ENCODE results near the gene ZGRF1.
"Not testable (repeated sequence)": the region's sequence is repeated elsewhere in the genome, so short reads cannot be mapped to it uniquely, and the experiment has no call there.

Gene ZGRF1, protein sequence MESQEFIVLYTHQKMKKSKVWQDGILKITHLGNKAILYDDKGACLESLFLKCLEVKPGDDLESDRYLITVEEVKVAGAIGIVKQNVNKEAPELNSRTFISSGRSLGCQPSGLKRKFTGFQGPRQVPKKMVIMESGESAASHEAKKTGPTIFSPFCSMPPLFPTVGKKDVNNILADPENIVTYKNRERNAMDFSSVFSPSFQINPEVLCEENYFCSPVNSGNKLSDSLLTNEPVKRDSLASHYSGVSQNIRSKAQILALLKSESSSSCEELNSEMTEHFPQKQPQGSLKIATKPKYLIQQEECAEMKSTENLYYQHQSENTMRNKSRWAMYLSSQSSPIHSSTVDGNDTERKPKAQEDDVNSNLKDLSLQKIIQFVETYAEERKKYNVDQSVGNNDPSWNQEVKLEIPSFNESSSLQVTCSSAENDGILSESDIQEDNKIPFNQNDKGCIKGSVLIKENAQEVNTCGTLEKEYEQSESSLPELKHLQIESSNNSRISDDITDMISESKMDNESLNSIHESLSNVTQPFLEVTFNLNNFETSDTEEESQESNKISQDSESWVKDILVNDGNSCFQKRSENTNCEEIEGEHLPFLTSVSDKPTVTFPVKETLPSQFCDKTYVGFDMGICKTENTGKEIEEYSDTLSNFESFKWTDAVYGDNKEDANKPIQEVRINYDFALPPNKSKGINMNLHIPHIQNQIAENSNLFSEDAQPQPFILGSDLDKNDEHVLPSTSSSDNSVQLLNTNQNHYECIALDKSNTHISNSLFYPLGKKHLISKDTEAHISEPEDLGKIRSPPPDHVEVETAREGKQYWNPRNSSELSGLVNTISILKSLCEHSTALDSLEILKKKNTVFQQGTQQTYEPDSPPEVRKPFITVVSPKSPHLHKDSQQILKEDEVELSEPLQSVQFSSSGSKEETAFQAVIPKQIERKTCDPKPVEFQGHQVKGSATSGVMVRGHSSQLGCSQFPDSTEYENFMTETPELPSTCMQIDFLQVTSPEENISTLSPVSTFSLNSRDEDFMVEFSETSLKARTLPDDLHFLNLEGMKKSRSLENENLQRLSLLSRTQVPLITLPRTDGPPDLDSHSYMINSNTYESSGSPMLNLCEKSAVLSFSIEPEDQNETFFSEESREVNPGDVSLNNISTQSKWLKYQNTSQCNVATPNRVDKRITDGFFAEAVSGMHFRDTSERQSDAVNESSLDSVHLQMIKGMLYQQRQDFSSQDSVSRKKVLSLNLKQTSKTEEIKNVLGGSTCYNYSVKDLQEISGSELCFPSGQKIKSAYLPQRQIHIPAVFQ (N-terminal part only)

DNA sequence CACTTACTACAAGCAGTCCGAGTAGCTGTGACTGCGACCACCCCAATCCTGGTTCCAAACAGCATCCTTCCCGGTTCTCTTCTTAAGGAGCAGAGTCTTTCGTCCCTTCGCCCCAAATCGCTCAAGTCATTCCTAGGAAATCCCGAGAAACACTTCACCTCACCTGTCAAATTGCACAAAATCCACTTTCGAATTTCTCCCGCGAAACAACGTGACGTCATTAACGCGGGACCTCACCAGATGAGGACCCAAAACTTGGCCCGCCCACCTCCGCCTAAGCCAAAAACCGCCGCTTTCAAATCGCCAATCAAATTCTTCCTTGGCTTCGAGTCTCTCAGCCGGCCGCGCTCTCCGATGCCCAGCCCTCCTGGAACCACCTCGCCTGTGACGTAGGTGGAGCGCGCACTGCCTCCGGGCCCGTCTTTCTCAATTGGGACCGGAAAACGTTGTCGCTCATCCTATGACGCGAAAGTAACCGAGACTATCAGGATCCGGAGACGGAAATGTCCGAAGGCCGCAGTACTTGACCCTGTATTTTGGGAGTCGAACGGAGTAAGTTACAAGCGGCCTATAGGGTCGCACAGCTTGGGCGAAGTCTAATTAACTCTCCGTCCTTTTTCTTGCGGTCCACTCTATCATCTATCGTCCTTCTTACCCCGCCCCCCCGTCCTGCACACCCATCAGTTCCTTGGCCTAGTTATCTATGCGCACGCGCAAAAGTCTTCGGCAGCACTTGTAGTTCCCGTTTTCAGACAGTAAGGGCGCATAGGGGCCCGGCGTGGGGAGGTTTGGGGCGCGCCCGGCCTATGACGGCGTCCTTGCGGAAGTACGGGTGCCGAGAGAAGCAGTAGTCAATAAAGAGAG lies at the start of gene ZGRF1, which contains the start of gene LARP7:
ZGRF1 (minus strand) TSS at position 222 of the 864 bp plus-strand sequence. CDS start 3,733 bp downstream, outside the sequence.
LARP7 (plus strand) TSS at position 456 of the 864 bp plus-strand sequence. CDS start 7,527 bp downstream, outside the sequence.
- peak; percentile 95 for DNase-seq (ENCODE audit: low spot score)

DNA sequence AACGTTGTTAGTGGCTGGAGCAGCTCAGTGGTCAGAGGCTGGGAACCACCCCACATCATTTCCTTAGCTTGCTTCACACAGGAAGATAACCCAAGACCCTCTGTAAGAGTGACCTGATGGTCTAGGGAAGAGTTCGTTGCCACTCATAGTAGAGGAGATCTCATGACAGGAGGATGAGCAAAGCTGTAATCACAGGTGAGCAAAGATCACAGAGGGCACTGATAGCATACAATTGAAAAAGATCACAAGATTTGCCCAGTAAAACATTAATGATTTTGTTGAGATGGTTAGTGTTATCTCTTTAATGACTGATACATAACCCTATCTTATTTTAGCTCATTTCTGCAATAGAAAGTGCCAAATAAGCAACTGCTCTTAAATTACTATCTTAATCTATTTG lies 44.3 kb upstream of the ZGRF1 start:
- no peak for DNase-seq (ENCODE audit: low spot score)

DNA sequence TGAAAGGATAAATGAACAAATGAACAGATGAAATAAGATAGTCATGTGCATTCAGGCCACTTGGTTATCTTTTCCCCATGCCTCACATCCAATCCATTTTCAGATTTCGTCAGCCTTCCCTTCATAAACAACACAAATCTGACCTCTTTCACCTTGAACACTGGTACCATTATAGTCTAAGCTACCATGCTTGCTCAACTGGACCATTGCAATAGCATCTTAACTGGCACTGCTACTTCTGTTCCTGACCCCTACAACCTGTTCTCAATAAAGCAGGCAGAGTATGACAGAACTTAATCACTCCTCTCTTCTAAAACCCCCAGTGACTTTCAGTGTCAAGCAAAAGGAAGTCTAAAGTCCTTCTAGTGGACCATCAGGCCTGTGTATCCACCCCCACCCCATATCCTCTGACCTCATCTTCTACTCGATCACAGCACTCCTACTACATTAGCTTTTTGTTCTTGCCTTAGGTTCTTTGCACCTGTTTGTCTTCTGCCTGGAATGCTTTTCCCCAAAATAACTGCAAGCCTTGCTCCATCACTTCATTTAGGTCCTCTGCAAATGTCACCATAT lies 40.9 kb upstream of the ZGRF1 start:
- DNase-seq (ENCODE audit: low spot score), result no peak

DNA sequence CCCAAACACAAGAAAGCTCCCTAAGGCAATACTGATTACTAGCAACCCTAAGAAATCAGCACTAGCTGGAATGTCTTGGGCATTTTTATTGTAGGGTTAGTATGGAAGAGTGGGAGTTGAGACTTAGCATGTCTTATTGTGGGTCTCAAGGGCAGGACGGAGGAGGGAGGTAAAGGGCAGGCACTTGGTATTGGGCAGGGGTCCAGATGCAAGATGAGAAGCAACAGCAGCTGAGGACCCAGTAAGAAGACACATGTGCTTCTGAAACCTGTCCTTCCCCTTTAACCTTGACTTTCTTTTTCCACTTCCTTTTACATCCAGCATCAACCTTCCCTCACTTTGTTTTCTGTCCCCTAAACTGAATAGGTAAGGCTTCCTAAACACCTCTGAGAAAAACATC lies 37.7 kb upstream of the ZGRF1 start:
- no peak for DNase-seq (ENCODE audit: low spot score)

DNA sequence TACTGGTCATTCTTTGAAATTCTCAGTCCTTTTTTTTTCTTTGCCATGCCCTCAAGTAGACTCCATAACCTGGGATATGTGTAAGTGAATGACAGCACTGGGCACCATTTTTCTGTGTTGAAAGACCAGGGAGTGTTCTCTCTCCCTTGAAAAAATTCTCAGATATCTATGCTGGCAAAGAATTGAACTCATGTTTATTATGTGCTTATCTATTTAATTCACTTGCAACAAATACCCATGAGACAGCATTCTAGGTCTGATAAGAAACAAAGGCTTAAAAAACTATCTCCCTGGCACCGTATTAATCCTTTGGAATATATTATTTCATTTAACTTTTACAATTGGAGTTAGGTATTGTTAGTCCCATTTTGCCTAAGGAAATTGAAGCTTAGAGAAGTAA lies 37.0 kb upstream of the ZGRF1 start:
- DNase-seq (ENCODE audit: low spot score), result no peak

DNA sequence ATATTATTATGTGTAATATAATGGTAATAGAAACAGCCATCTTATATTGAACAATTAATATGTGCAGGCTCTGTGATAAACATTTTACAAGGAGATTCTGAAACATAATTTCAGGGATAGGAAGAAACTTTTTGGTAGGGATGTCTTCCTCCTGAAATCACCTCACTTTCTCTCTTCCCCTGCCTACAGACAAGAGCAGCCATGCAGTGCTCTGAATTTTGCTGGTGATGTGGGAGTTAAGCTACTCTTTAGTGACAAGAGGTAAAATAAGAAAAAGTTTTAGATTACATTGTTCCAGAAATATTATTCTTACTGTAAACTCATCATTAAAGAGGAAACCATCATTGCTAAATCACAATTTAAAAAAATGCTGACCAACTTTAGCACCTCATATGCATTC lies 36.4 kb upstream of the ZGRF1 start:
- DNase-seq (ENCODE audit: low spot score), result no peak

DNA sequence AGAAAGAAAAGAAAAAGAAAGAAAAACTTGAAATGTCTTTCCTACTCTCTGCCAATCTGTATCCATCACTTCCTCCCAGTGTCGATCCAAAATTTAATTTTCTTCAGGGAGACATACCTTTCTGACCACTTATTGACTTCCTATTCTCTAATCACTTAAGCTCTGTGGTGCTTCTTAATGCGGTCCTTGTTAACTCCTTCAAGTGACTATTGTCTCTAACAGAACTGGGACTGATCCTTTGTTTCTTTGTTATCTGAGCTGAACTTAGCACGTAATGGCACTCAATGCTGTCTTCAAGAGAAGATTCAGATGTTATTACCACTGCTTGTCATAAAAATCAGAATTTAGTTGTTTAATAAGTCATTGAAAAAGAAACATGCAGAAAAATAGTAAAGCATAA lies 31.4 kb upstream of the ZGRF1 start:
- no peak for DNase-seq (ENCODE audit: low spot score)

DNA sequence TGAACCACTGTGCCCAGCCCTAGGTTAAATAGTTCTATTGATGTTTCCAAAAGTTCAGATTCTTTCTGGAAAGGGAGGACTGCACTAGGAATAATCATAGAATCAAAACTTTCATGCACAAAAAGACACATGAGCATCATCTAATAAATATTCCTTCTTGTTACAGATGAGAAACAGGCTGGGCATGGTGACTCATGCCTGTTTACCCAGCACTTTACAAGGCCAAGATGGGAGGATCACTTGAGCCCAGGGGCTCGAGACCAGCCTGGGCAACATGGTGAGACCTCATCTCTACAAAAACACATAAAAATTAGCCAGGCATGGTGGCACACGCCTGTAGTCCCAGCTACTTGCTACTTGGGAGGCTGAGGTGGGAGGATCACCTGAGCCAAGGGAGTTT lies 27.9 kb upstream of the ZGRF1 start:
- DNase-seq (ENCODE audit: low spot score), result no peak

DNA sequence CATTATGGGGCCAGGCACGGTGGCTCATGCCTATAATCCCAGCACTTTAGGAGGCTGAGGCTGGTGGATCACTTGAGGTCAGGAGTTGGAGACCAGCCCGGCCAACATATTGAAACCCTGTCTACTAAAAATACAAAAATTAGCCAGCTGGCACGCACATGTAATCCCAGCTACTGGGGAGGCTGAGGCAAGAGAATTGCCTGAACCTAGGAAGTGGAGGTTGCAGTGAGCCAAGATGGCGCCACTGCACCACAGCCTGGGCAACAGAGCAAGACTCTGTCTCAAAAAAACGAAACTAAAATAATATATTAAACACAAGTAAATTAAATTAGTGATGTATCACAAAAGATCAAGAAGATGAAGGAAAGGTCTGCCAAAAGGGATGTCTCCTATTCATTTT lies 19.4 kb upstream of the ZGRF1 start:
- not testable (repeated sequence) for DNase-seq (ENCODE audit: low spot score)

DNA sequence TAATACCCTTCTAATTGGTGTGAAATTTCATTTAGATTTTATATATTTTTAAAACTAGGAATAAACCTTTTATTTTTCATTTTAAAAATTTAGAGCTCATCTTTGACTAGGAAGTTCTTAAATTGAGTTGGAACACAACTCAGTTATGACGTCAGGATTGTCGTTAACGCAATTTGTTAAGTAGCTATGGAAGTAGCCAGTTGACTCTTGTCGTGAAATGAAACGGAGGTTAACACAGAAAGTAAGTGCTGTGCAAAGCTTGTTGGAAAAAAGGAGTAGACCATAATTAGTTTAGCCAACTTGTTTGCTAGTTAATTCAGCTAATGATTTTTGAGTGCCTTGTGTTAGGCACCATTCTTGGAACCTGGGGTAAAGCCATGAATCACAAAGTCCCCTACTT lies 18.6 kb upstream of the ZGRF1 start:
- DNase-seq (ENCODE audit: low spot score), result no peak

DNA sequence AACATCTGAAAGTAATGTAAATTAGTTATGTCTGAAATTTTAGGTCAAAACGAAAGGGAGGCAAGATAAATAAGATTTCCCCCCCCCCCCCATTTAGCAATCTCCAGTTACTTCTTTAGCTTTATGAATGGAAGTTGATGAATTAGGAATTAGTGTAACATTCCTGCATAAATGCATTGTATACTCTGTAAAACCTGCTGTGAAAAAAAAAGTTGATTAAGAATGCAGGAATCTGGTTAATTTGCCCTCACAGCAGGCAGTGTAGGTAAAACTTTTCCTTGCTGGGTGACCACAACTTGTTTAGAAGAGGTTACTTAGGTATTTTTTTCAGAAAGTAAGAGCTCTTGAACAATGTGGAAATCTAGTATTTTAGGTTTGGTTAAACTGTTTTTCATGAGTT lies 15.5 kb upstream of the ZGRF1 start:
- DNase-seq (ENCODE audit: low spot score), result no peak

DNA sequence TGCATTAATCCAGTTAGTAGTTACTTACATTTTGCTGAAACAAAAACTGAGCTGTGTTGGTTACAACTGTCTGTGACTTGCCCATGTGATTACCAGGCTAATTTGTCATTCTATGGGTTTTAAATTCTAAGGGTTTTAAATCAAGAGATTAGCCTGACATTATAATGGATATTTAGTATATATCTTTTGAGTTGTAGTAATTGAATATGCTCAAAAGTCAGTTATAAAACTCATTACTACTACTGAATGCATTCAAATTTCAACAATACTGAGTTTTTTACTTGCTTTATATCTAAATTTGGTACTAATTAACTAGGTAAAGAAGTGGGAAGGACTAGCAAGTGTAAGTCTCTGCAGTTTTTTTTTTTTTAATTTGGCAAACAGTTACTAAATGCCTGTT lies 14.9 kb upstream of the ZGRF1 start:
- no peak for DNase-seq (ENCODE audit: low spot score)

DNA sequence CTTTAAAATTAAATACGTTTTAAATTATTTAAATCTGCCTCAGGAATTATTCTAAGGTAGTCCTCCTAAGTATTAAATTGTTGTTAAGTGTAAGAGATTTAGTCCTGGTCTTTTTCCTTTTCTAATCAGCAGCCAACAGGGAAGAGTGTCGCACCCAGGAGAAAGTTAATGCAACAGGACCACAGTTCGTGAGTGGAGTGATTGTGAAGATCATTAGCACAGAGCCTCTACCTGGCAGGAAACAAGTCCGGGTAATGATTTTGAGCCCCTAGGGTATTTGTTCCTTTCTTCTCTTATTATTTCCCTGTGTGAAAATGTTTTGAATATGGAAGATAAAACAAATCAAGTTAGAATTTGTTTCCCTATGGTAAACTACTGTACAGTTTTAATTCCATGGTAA lies 13.6 kb upstream of the ZGRF1 start:
- DNase-seq (ENCODE audit: low spot score), result no peak

DNA sequence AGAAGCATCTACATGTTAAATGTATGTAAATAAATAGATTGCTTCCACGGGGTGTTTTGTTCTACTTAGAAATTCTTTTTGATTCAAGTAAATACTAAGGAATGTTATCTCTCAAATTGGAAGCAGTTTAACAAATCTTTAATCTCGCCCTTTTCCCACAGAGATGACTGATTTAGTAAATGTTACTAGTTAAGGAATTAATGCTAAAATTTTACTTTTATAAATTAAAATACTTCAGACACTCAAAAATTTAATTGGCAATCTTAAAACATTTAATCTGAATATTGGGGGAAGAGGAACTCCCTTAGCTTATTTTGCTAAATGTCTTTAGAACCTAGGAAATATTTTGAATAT lies 12.3 kb upstream of the ZGRF1 start:
- DNase-seq (ENCODE audit: low spot score), result no peak

DNA sequence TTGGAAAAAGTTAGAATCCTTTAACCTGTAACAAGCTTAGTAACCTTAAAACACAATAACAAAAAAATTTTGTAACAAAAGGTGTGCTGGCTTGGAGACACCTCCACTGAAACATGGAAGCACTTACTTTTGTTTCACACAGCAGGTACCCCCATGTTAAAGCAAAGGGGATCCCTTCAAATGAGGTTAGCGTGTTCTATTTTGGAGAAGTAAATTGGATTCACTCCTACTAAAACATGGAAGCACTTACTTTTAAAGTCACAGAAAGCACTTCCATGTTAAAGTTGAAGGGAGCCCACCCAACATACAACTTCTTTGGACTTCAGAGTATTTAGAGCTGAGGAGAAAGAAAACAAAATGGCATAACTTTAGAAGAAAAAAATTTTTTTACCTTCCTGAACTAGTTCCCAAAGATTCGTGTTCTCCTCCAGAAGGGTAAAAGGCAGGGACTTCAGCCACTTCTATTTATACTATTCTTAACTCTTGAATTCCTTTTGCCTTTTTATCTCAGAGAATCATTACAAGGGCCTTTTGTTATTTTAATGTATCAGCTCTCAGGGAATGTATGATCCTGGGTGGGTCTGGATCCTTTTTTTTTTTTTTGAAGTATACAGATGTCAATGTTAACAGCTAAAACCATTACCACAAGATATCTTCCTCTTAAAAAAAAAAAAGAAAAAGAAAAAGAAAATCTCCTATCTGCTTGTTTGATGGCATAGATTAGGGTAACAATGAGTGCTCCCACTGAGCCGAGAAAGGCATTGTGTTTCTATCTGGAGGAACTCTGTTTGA lies 11.8 kb upstream of the ZGRF1 start:
- DNase-seq (ENCODE audit: low spot score), result no peak

DNA sequence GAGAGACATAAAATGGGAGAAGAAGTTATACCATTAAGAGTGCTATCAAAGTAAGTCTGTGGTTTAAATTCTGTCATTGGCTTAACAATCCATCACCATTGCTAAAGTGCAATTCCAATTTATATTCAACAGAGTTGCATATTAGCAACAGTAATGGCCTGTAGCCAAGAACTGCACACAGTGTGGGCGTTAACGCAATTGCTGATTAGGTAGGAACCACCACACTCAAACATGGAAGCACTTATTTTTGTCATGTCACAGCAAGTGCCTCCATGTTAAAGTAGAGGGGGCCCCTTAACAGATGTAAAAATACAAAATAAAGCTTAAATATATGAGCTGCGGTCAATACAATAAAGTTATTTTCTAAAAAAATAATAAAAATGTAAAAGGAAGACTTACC lies 11.1 kb upstream of the ZGRF1 start:
- DNase-seq (ENCODE audit: low spot score), result no peak

DNA sequence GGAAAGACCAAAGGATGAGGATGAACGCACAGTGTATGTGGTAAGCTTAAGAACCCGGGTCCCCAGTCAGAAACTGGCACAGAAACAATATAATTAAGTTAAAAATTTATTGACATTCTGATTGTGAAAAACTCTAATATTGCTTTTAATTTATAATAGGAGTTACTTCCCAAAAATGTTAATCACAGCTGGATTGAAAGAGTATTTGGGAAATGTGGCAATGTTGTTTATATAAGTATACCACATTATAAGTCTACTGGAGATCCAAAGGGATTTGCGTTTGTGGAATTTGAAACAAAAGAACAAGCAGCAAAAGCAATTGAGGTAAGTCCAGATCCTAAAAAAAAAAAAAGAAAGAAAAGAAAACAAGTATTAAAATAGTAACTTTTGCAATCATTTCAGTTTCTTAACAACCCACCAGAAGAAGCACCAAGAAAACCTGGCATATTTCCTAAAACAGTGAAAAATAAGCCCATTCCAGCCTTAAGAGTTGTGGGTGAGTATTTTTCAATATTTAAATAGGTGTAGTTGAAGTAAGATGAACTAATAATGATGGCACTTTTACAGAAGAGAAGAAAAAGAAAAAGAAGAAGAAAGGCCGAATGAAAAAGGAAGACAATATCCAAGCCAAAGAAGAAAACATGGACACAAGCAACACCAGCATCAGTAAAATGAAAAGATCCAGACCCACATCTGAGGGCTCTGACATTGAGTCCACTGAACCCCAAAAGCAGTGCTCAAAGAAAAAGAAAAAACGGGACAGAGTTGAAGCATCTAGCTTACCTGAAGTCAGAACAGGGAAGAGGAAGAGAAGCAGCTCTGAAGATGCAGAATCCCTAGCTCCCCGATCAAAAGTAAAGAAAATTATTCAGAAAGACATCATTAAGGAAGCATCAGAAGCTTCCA lies 10.2 kb upstream of the ZGRF1 start:
- no peak for DNase-seq (ENCODE audit: low spot score)

DNA sequence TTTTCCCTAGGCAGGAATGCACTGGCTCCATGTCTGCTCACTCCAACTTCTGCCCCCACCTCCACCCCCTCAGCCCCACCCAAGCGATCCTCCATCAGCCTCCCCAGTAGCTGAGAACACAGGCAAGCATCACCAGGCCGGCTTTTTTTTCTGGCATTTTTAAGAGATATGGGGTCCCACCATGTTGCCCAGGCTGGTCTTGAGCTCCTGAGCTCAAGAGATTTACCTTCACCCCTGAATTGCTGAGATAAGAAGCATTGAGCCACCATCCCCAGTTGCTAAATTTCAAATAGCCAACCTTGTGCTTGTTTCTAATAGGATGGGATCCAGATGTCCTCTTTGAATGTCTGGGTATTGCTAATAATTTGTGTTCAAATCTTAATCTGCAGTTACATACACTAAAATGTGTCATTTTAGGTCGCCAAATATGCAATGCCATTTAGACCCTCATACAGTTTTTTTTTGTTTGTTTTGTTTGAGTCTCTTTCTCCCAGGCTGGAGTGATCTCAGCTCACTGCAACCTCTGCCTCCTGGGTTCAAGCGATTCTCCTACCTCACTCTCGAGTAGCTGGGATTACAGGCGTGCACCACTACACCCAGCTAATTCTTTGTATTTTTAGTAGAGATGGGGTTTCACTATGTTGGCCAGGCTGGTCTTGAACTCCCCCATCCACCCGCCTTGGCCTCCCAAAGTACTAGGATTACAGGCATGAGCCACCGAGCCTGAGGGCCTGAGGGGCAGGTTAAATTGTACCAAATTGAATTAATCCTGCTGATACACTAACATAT lies 9.0 kb upstream of the ZGRF1 start:
- DNase-seq (ENCODE audit: low spot score), result no peak
